ENCODE data around the gene CHST8.

CHST8 gene

DNA sequence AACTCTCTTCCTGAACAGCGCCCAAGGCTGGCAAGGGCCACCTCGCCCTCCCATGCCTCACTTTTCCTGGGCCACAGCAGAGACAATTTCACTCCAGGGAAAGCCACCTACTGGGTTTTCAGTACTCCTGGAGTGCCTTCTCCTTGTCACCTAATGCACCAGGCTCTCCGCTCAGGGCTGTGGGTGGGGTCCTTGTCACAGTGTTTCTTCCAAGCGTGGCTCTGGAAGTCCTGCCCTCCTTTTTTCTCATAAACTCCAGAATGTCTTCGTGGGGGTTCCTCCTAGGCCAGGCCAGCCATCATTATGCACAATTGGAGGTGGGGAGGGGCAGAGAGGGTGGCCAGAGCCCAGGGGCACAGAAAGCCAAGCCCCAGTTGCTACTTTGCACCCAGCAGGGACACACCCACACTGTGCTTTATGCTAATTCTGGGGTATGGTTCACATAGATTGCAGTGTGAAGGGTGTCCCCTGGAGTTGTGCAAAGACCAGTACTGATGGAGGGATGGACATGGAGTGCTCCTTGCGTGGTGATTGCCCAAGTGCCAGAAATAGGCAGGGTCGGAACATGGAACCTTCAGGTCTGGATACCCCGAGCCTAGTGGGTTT, 78.8 kb downstream of the CHST8 start:
- no peak overlapping the region for H2AFZ ChIP-seq (ENCODE audit: low read length)
- no peaks in the 10 kb centered on the region for H3K36me3 ChIP-seq (replicated peaks; ENCODE audit: insufficient read depth, low read length)
- H3K9me3 ChIP-seq (replicated peaks; ENCODE audit: insufficient read depth, low read length), result no peaks in the 10 kb centered on the region
- peaks cover 30% of the 10 kb centered on the region for H3K27me3 ChIP-seq (replicated peaks; ENCODE audit: insufficient read depth, low read length)
- no peaks in the 10 kb centered on the region for H3K79me2 ChIP-seq (ENCODE audit: low read length)
- no peaks in the 10 kb centered on the region for H3K9me2 ChIP-seq (replicated peaks; ENCODE audit: insufficient read depth, low read length)
- H3F3A ChIP-seq (ENCODE audit: insufficient read depth, low read length), result no peaks in the 10 kb centered on the region
- TF ChIP-seq EZH2 (optimal IDR thresholded peaks at IDR 0.05; ENCODE audit: low read depth, low read length) (no peak), EZH2phosphoT487 (IDR thresholded peaks at IDR 0.05; ENCODE audit: low read length) (no peak)
- TF ChIP-seq, protein P1, sequence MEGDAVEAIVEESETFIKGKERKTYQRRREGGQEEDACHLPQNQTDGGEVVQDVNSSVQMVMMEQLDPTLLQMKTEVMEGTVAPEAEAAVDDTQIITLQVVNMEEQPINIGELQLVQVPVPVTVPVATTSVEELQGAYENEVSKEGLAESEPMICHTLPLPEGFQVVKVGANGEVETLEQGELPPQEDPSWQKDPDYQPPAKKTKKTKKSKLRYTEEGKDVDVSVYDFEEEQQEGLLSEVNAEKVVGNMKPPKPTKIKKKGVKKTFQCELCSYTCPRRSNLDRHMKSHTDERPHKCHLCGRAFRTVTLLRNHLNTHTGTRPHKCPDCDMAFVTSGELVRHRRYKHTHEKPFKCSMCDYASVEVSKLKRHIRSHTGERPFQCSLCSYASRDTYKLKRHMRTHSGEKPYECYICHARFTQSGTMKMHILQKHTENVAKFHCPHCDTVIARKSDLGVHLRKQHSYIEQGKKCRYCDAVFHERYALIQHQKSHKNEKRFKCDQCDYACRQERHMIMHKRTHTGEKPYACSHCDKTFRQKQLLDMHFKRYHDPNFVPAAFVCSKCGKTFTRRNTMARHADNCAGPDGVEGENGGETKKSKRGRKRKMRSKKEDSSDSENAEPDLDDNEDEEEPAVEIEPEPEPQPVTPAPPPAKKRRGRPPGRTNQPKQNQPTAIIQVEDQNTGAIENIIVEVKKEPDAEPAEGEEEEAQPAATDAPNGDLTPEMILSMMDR (IDR thresholded peaks at IDR 0.05; ENCODE audit: low read length), result no peak
- H4K20me1 ChIP-seq (ENCODE audit: insufficient read depth, low read length), result no peaks in the 10 kb centered on the region
- H3K4me2 ChIP-seq (ENCODE audit: low read depth, low read length), result no peak overlapping the region
- H3K9ac ChIP-seq (ENCODE audit: low read length), result no peak overlapping the region
- no peak for DNase-seq
- no peaks in the 10 kb centered on the region for H3K4me1 ChIP-seq (ENCODE audit: low read length)
- H3K4me3 ChIP-seq (ENCODE audit: low read length), result no peak overlapping the region
- no peak overlapping the region for H3K27ac ChIP-seq (ENCODE audit: low read length)

DNA sequence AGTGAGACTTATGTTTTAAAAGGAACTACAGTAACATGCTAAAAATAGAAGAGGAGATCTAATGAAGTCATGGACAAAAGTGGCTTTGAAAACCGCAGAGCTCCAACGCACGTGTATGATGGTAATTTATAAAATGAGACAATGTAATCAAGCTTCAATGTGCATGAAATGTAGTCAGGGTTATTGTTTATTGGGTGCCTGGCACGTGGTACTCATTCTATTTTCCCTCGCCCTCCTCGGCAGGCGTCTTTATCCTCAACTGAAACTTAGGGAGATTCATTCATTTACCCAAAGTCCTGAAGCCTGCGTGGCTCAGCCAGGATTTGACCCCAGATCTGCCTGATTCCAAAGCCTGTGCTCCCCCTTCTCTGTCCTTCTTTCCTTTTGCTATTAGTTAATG, 79.8 kb downstream of the CHST8 start:
- Histone ChIP-seq H3K9me3 (replicated peaks; ENCODE audit: insufficient read depth, low read length) (no peaks in the 10 kb centered on the region), H3K79me2 (ENCODE audit: low read length) (no peaks in the 10 kb centered on the region), H3K9ac (ENCODE audit: low read length) (no peak overlapping the region), H2AFZ (ENCODE audit: low read length) (no peak overlapping the region), H3K27me3 (replicated peaks; ENCODE audit: insufficient read depth, low read length) (peaks cover 30% of the 10 kb centered on the region), H3K4me3 (ENCODE audit: low read length) (no peak overlapping the region), H4K20me1 (ENCODE audit: insufficient read depth, low read length) (no peaks in the 10 kb centered on the region), H3K27ac (ENCODE audit: low read length) (no peak overlapping the region), H3K9me2 (replicated peaks; ENCODE audit: insufficient read depth, low read length) (no peaks in the 10 kb centered on the region), H3K4me2 (ENCODE audit: low read depth, low read length) (no peak overlapping the region), H3F3A (ENCODE audit: insufficient read depth, low read length) (no peaks in the 10 kb centered on the region), H3K4me1 (ENCODE audit: low read length) (no peaks in the 10 kb centered on the region), H3K36me3 (replicated peaks; ENCODE audit: insufficient read depth, low read length) (no peaks in the 10 kb centered on the region)
- TF ChIP-seq, protein P1 (IDR thresholded peaks at IDR 0.05; ENCODE audit: low read length), result no peak
- TF ChIP-seq EZH2 (optimal IDR thresholded peaks at IDR 0.05; ENCODE audit: low read depth, low read length) (no peak), EZH2phosphoT487 (IDR thresholded peaks at IDR 0.05; ENCODE audit: low read length) (no peak)
- no peak for DNase-seq

DNA sequence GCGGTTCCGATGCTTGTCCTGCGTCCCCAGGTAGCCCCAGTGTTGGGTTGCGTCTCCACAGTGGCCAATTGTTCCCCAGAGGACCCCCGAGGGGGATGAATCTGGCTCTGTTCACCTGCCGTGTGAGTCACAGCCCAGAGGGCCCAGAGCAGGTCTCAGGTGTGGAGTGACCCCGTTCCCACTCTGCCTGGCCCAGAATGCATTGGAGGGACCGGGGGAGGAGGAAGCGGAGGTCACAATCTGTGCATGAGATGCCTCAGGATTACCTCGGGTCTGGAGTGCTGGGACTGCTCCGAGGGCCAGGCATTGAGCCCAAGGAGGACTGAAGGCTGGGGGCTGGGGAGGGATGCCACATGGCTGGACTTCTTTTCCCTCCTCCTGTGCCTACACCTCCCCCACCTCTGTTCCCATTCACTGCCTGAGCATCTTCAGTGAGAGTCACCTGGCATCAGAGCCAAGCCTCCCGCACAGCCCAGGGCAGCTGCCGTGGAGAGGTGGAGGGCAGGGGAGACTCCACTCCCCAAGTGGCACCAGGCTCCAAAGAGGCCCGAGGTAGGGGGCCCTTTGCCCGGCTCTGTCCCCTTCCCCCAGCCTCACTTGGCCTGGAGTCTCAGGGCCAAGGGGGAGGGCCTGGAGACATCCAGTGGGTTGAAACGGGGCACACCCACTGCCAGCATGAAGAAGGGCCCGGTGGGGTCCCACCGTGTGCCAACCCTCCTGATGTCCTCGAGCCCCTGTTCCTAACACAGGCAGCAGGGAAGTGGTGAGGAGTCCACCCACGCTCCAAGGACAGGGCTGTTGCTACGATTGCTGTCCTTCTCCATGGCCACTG, 81.1 kb downstream of the CHST8 start:
- no peaks in the 10 kb centered on the region for H3F3A ChIP-seq (ENCODE audit: insufficient read depth, low read length)
- TF ChIP-seq, protein P1 (IDR thresholded peaks at IDR 0.05; ENCODE audit: low read length), result no peak
- TF ChIP-seq EZH2 (optimal IDR thresholded peaks at IDR 0.05; ENCODE audit: low read depth, low read length), result no peak
- TF ChIP-seq EZH2phosphoT487 (IDR thresholded peaks at IDR 0.05; ENCODE audit: low read length), result no peak
- peaks cover 30% of the 10 kb centered on the region for H3K27me3 ChIP-seq (replicated peaks; ENCODE audit: insufficient read depth, low read length)
- no peak overlapping the region for H3K9ac ChIP-seq (ENCODE audit: low read length)
- no peaks in the 10 kb centered on the region for H4K20me1 ChIP-seq (ENCODE audit: insufficient read depth, low read length)
- no peak overlapping the region for H3K4me2 ChIP-seq (ENCODE audit: low read depth, low read length)
- DNase-seq, result no peak
- no peaks in the 10 kb centered on the region for H3K79me2 ChIP-seq (ENCODE audit: low read length)
- H2AFZ ChIP-seq (ENCODE audit: low read length), result no peak overlapping the region
- no peak overlapping the region for H3K27ac ChIP-seq (ENCODE audit: low read length)
- H3K4me1 ChIP-seq (ENCODE audit: low read length), result no peaks in the 10 kb centered on the region
- no peaks in the 10 kb centered on the region for H3K9me3 ChIP-seq (replicated peaks; ENCODE audit: insufficient read depth, low read length)
- H3K36me3 ChIP-seq (replicated peaks; ENCODE audit: insufficient read depth, low read length), result no peaks in the 10 kb centered on the region
- H3K9me2 ChIP-seq (replicated peaks; ENCODE audit: insufficient read depth, low read length), result no peaks in the 10 kb centered on the region
- H3K4me3 ChIP-seq (ENCODE audit: low read length), result no peak overlapping the region
